ENCODE data around the gene P2RY13.

The P2RY13 gene

GRCh38 chr3:151300539-151300938 lies 28.8 kb downstream of the P2RY13 start:
- H3K27me3 ChIP-seq (ENCODE audit: control insufficient read depth in 1 of 2, insufficient read depth in 2 of 2, low read length in 2 of 2) = no peaks in the 10 kb centered on the region

GRCh38 chr3:151299006-151299405 lies 30.3 kb downstream of the P2RY13 start:
- no peak overlapping the region for H3K9ac ChIP-seq (ENCODE audit: low read depth in 1 of 2, low read length in 2 of 2)
- H3K4me1 ChIP-seq (ENCODE audit: control insufficient read depth in 1 of 2, insufficient read depth in 2 of 2, low read length in 2 of 2) = no peaks in the 10 kb centered on the region
- no peak overlapping the region for H3K4me3 ChIP-seq (ENCODE audit: low read depth in 1 of 2, low read length in 2 of 2)
- no peaks in the 10 kb centered on the region for H3K36me3 ChIP-seq (ENCODE audit: control insufficient read depth in 1 of 2, insufficient read depth in 2 of 2, low read length in 2 of 2)
- no peak overlapping the region for H3K27ac ChIP-seq (ENCODE audit: low read depth, low read length)
- no peaks in the 10 kb centered on the region for H3K9me3 ChIP-seq (ENCODE audit: control insufficient read depth in 1 of 2, low read length in 2 of 2)
- no peaks in the 10 kb centered on the region for H3K27me3 ChIP-seq (ENCODE audit: control insufficient read depth in 1 of 2, insufficient read depth in 2 of 2, low read length in 2 of 2)

More at GRCh38 chr3:151300539-151300938, 28.8 kb downstream of the P2RY13 start:
- H3K4me3 ChIP-seq (ENCODE audit: low read depth in 1 of 2, low read length in 2 of 2) = no peak overlapping the region
- no peaks in the 10 kb centered on the region for H3K4me1 ChIP-seq (ENCODE audit: control insufficient read depth in 1 of 2, insufficient read depth in 2 of 2, low read length in 2 of 2)
- H3K9me3 ChIP-seq (ENCODE audit: control insufficient read depth in 1 of 2, low read length in 2 of 2) = no peaks in the 10 kb centered on the region
- H3K9ac ChIP-seq (ENCODE audit: low read depth in 1 of 2, low read length in 2 of 2) = no peak overlapping the region
- H3K36me3 ChIP-seq (ENCODE audit: control insufficient read depth in 1 of 2, insufficient read depth in 2 of 2, low read length in 2 of 2) = no peaks in the 10 kb centered on the region
- H3K27ac ChIP-seq (ENCODE audit: low read depth, low read length) = no peak overlapping the region

- Histone ChIP-seq H3K27ac (ENCODE audit: low read depth, low read length) (no peak overlapping the region), H3K27me3 (ENCODE audit: control insufficient read depth in 1 of 2, insufficient read depth in 2 of 2, low read length in 2 of 2) (no peaks in the 10 kb centered on the region), H3K36me3 (ENCODE audit: control insufficient read depth in 1 of 2, insufficient read depth in 2 of 2, low read length in 2 of 2) (no peaks in the 10 kb centered on the region), H3K4me3 (ENCODE audit: low read depth in 1 of 2, low read length in 2 of 2) (no peak overlapping the region), H3K9me3 (ENCODE audit: control insufficient read depth in 1 of 2, low read length in 2 of 2) (no peaks in the 10 kb centered on the region), H3K9ac (ENCODE audit: low read depth in 1 of 2, low read length in 2 of 2) (no peak overlapping the region), H3K4me1 (ENCODE audit: control insufficient read depth in 1 of 2, insufficient read depth in 2 of 2, low read length in 2 of 2) (no peaks in the 10 kb centered on the region)
These were observed 31.9 kb downstream of the P2RY13 start for GRCh38 chr3:151297429-151297828.

GRCh38 chr3:151296226-151296625 lies 33.1 kb downstream of the P2RY13 start:
- H3K27ac ChIP-seq (ENCODE audit: low read depth, low read length) = no peak overlapping the region
- no peaks in the 10 kb centered on the region for H3K36me3 ChIP-seq (ENCODE audit: control insufficient read depth in 1 of 2, insufficient read depth in 2 of 2, low read length in 2 of 2)
- no peaks in the 10 kb centered on the region for H3K4me1 ChIP-seq (ENCODE audit: control insufficient read depth in 1 of 2, insufficient read depth in 2 of 2, low read length in 2 of 2)
- no peak overlapping the region for H3K4me3 ChIP-seq (ENCODE audit: low read depth in 1 of 2, low read length in 2 of 2)
- no peaks in the 10 kb centered on the region for H3K9me3 ChIP-seq (ENCODE audit: control insufficient read depth in 1 of 2, low read length in 2 of 2)
- H3K9ac ChIP-seq (ENCODE audit: low read depth in 1 of 2, low read length in 2 of 2) = no peak overlapping the region
- no peaks in the 10 kb centered on the region for H3K27me3 ChIP-seq (ENCODE audit: control insufficient read depth in 1 of 2, insufficient read depth in 2 of 2, low read length in 2 of 2)

- Histone ChIP-seq H3K27ac (ENCODE audit: low read depth, low read length) (no peak overlapping the region), H3K9me3 (ENCODE audit: control insufficient read depth in 1 of 2, low read length in 2 of 2) (no peaks in the 10 kb centered on the region), H3K4me3 (ENCODE audit: low read depth in 1 of 2, low read length in 2 of 2) (no peak overlapping the region), H3K9ac (ENCODE audit: low read depth in 1 of 2, low read length in 2 of 2) (no peak overlapping the region), H3K4me1 (ENCODE audit: control insufficient read depth in 1 of 2, insufficient read depth in 2 of 2, low read length in 2 of 2) (no peaks in the 10 kb centered on the region), H3K36me3 (ENCODE audit: control insufficient read depth in 1 of 2, insufficient read depth in 2 of 2, low read length in 2 of 2) (no peaks in the 10 kb centered on the region), H3K27me3 (ENCODE audit: control insufficient read depth in 1 of 2, insufficient read depth in 2 of 2, low read length in 2 of 2) (no peaks in the 10 kb centered on the region)
These were observed 36.2 kb downstream of the P2RY13 start for GRCh38 chr3:151293127-151293526.

GRCh38 chr3:151290673-151291072 lies 38.7 kb downstream of the P2RY13 start:
- Histone ChIP-seq H3K4me3 (ENCODE audit: low read depth in 1 of 2, low read length in 2 of 2) (no peak overlapping the region), H3K9me3 (ENCODE audit: control insufficient read depth in 1 of 2, low read length in 2 of 2) (no peaks in the 10 kb centered on the region), H3K36me3 (ENCODE audit: control insufficient read depth in 1 of 2, insufficient read depth in 2 of 2, low read length in 2 of 2) (no peaks in the 10 kb centered on the region), H3K27me3 (ENCODE audit: control insufficient read depth in 1 of 2, insufficient read depth in 2 of 2, low read length in 2 of 2) (no peaks in the 10 kb centered on the region), H3K4me1 (ENCODE audit: control insufficient read depth in 1 of 2, insufficient read depth in 2 of 2, low read length in 2 of 2) (no peaks in the 10 kb centered on the region), H3K9ac (ENCODE audit: low read depth in 1 of 2, low read length in 2 of 2) (no peak overlapping the region), H3K27ac (ENCODE audit: low read depth, low read length) (no peak overlapping the region)

- no peak overlapping the region for H3K27ac ChIP-seq (ENCODE audit: low read depth, low read length)
- H3K4me3 ChIP-seq (ENCODE audit: low read depth in 1 of 2, low read length in 2 of 2) = no peak overlapping the region
- no peak overlapping the region for H3K9ac ChIP-seq (ENCODE audit: low read depth in 1 of 2, low read length in 2 of 2)
- no peaks in the 10 kb centered on the region for H3K36me3 ChIP-seq (ENCODE audit: control insufficient read depth in 1 of 2, insufficient read depth in 2 of 2, low read length in 2 of 2)
- H3K9me3 ChIP-seq (ENCODE audit: control insufficient read depth in 1 of 2, low read length in 2 of 2) = no peaks in the 10 kb centered on the region
- H3K4me1 ChIP-seq (ENCODE audit: control insufficient read depth in 1 of 2, insufficient read depth in 2 of 2, low read length in 2 of 2) = peaks cover 0 to under 1% of the 10 kb centered on the region in 2 donors
- H3K27me3 ChIP-seq (ENCODE audit: control insufficient read depth in 1 of 2, insufficient read depth in 2 of 2, low read length in 2 of 2) = no peaks in the 10 kb centered on the region
These were observed 39.9 kb downstream of the P2RY13 start for GRCh38 chr3:151289445-151289844.

GRCh38 chr3:151285940-151286339 lies 43.4 kb downstream of the P2RY13 start:
- Histone ChIP-seq H3K27ac (ENCODE audit: low read depth, low read length) (no peak overlapping the region), H3K4me3 (ENCODE audit: low read depth in 1 of 2, low read length in 2 of 2) (no peak overlapping the region), H3K36me3 (ENCODE audit: control insufficient read depth in 1 of 2, insufficient read depth in 2 of 2, low read length in 2 of 2) (no peaks in the 10 kb centered on the region), H3K9ac (ENCODE audit: low read depth in 1 of 2, low read length in 2 of 2) (no peak overlapping the region), H3K9me3 (ENCODE audit: control insufficient read depth in 1 of 2, low read length in 2 of 2) (no peaks in the 10 kb centered on the region), H3K27me3 (ENCODE audit: control insufficient read depth in 1 of 2, insufficient read depth in 2 of 2, low read length in 2 of 2) (no peaks in the 10 kb centered on the region), H3K4me1 (ENCODE audit: control insufficient read depth in 1 of 2, insufficient read depth in 2 of 2, low read length in 2 of 2) (peaks cover 6 to 7% of the 10 kb centered on the region in 2 donors)

GRCh38 chr3:151283907-151284461 lies 45.4 kb downstream of the P2RY13 start:
- H3K9ac ChIP-seq (ENCODE audit: low read depth in 1 of 2, low read length in 2 of 2) = no peak overlapping the region
- no peaks in the 10 kb centered on the region for H3K36me3 ChIP-seq (ENCODE audit: control insufficient read depth in 1 of 2, insufficient read depth in 2 of 2, low read length in 2 of 2)
- no peaks in the 10 kb centered on the region for H3K27me3 ChIP-seq (ENCODE audit: control insufficient read depth in 1 of 2, insufficient read depth in 2 of 2, low read length in 2 of 2)
- no peak overlapping the region for H3K27ac ChIP-seq (ENCODE audit: low read depth, low read length)
- no peak overlapping the region for H3K4me3 ChIP-seq (ENCODE audit: low read depth in 1 of 2, low read length in 2 of 2)
- no peaks in the 10 kb centered on the region for H3K9me3 ChIP-seq (ENCODE audit: control insufficient read depth in 1 of 2, low read length in 2 of 2)
- H3K4me1 ChIP-seq (ENCODE audit: control insufficient read depth in 1 of 2, insufficient read depth in 2 of 2, low read length in 2 of 2) = peaks cover 6 to 7% of the 10 kb centered on the region in 2 donors

- H3K9me3 ChIP-seq (ENCODE audit: control insufficient read depth in 1 of 2, low read length in 2 of 2) = no peaks in the 10 kb centered on the region
These were observed 46.0 kb downstream of the P2RY13 start for GRCh38 chr3:151283387-151283786.

GRCh38 chr3:151282921-151283320 lies 46.4 kb downstream of the P2RY13 start:
- Histone ChIP-seq H3K27me3 (ENCODE audit: control insufficient read depth in 1 of 2, insufficient read depth in 2 of 2, low read length in 2 of 2) (no peaks in the 10 kb centered on the region), H3K36me3 (ENCODE audit: control insufficient read depth in 1 of 2, insufficient read depth in 2 of 2, low read length in 2 of 2) (no peaks in the 10 kb centered on the region), H3K9me3 (ENCODE audit: control insufficient read depth in 1 of 2, low read length in 2 of 2) (no peaks in the 10 kb centered on the region), H3K4me1 (ENCODE audit: control insufficient read depth in 1 of 2, insufficient read depth in 2 of 2, low read length in 2 of 2) (peaks cover 6 to 7% of the 10 kb centered on the region in 2 donors), H3K27ac (ENCODE audit: low read depth, low read length) (no peak overlapping the region), H3K4me3 (ENCODE audit: low read depth in 1 of 2, low read length in 2 of 2) (no peak overlapping the region), H3K9ac (ENCODE audit: low read depth in 1 of 2, low read length in 2 of 2) (no peak overlapping the region)

More at GRCh38 chr3:151283387-151283786, 46.0 kb downstream of the P2RY13 start:
- no peak overlapping the region for H3K27ac ChIP-seq (ENCODE audit: low read depth, low read length)
- no peaks in the 10 kb centered on the region for H3K27me3 ChIP-seq (ENCODE audit: control insufficient read depth in 1 of 2, insufficient read depth in 2 of 2, low read length in 2 of 2)
- no peak overlapping the region for H3K4me3 ChIP-seq (ENCODE audit: low read depth in 1 of 2, low read length in 2 of 2)
- H3K36me3 ChIP-seq (ENCODE audit: control insufficient read depth in 1 of 2, insufficient read depth in 2 of 2, low read length in 2 of 2) = no peaks in the 10 kb centered on the region
- no peak overlapping the region for H3K9ac ChIP-seq (ENCODE audit: low read depth in 1 of 2, low read length in 2 of 2)
- peaks cover 6 to 7% of the 10 kb centered on the region in 2 donors for H3K4me1 ChIP-seq (ENCODE audit: control insufficient read depth in 1 of 2, insufficient read depth in 2 of 2, low read length in 2 of 2)

Data from duodenal mucosa (tissue), 2 donors.